Measurements from ENCODE around the gene SLC1A3. TPM values are rescaled to one million over a fixed set of nuclear protein-coding genes. Genes with fewer than 3 reads are reported as not detected.

SLC1A3 gene
- total and polyA plus RNA-seq, 2 of the 4 experiments (the other 2 are of a cell fraction), result 0.27 to 1.3 TPM

DNA sequence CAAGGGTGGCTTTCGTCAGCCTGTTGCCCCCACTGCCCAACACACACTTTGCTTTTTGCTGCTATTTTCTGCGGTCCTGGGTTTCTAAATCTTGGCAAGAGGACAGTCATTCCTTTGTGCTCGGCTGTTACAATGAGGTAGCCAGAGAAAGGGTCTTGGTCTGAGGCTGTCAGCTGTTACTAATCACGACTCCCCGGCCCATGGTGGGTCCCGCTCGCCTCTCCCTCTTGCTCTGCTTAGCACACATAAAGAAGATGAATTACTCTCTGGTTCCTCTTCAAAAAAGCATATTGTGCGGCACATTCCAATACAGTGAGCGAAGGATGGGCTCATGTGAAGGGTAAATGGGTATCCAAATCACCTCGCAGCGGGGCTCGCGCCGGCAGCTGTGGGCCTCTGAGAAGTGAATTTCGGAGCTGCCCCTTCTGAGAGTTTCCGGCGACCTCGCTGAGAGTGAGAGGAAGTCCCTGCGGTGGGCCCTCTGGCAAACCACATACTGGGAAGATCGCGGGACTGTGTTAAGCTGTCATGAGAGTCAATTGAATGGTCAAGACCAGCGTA is 56.0 kb downstream of the SLC1A3 start:
- Histone ChIP-seq H3K9me1 (ENCODE audit: insufficient read depth, low read length) (peaks cover 5% of the 10 kb centered on the region; the same call in 1 of the 2 replicates), H3K9me3 (ENCODE audit: control insufficient read depth, insufficient read depth, low read length) (no peaks in the 10 kb centered on the region), H3K4me2 (ENCODE audit: low read depth, low read length) (no peak overlapping the region), H3K4me1 (ENCODE audit: control insufficient read depth, insufficient read depth, low read length) (peaks cover 5% of the 10 kb centered on the region), H3K27me3 (ENCODE audit: control insufficient read depth, insufficient read depth, low read length) (no peaks in the 10 kb centered on the region), H3K79me1 (ENCODE audit: low read depth in 1 of 2, low read length in 2 of 2) (no peaks in the 10 kb centered on the region), H2BK5ac (ENCODE audit: low read depth, low read length, poor library complexity, severe bottlenecking) (no peak overlapping the region), H4K8ac (ENCODE audit: low read depth in 2 of 2, low read length in 2 of 2) (no peak overlapping the region), H2BK20ac (ENCODE audit: low read depth, low read length) (no peak overlapping the region), H2BK15ac (ENCODE audit: low read depth, low read length) (no peak overlapping the region), H3K4me3 (ENCODE audit: insufficient read depth, low read depth, low read length) (no peak overlapping the region), H2AFZ (replicated peaks; ENCODE audit: low read length, poor library complexity) (no peak overlapping the region), H3K4ac (ENCODE audit: low read depth, low read length) (no peak overlapping the region), H3K18ac (ENCODE audit: low read depth, low read length) (no peak overlapping the region), H4K91ac (ENCODE audit: insufficient read depth, low read depth, low read length) (no peak overlapping the region), H3K36me3 (ENCODE audit: control insufficient read depth, insufficient read depth, low read length) (no peaks in the 10 kb centered on the region), H2AK9ac (replicated peaks; ENCODE audit: low read depth, low read length, poor library complexity) (no peak overlapping the region), H2AK5ac (ENCODE audit: low read depth, low read length) (no peak overlapping the region), H4K20me1 (ENCODE audit: insufficient read depth, low read length) (no peaks in the 10 kb centered on the region), H3K23ac (ENCODE audit: low read depth, low read length) (no peak overlapping the region), H3K9ac (ENCODE audit: low read depth, low read length) (no peak overlapping the region), H3K14ac (replicated peaks; ENCODE audit: low read depth, low read length) (no peak overlapping the region), H3K27ac (ENCODE audit: insufficient read depth, low read length) (no peak overlapping the region), H4K5ac (ENCODE audit: low read depth, low read length) (no peak overlapping the region), H3K56ac (ENCODE audit: extremely low read depth, insufficient read depth, low read length) (no peak overlapping the region), H2BK120ac (ENCODE audit: low read depth, low read length) (no peak overlapping the region)
- dilution Hi-C loops (cut with HindIII; ENCODE audit: low sequenced_read_pairs, unreplicated experiment) (no loop called here), intact Hi-C loops (cut with micrococcal nuclease) (no loop called here), in situ Hi-C loops (cut with MboI; ENCODE audit: low sequenced_read_pairs) (no loop called here)
- ChIA-PET POLR2A (ENCODE audit: unreplicated experiment) (no interaction called here), CTCF (no interaction called here)
- 80% methylated on average over 11 of the region's 22 CpGs; no CpG with 5 or more reads in 1 of the 2 experiments for WGBS, 2 experiments (ENCODE audit: extremely low coverage in 2 of 2, insufficient read length in 1 of 2)
- no peak for DNase-seq
- no peak for ATAC-seq (ENCODE audit: low read depth)
- no TSS peak for BruUV-seq (replicated peaks)
- TF ChIP-seq ELK1 (IDR thresholded peaks at IDR 0.05; ENCODE audit: borderline replicate concordance, low read depth, low read length), result no peak
- TF ChIP-seq MAZ (IDR thresholded peaks at IDR 0.05; ENCODE audit: borderline replicate concordance, low read depth, low read length), result no peak
- no peak for TF ChIP-seq BHLHE40 (IDR thresholded peaks at IDR 0.05; ENCODE audit: low read depth, low read length)
- no peak for TF ChIP-seq SMC3 (IDR thresholded peaks at IDR 0.05; ENCODE audit: low read depth, low read length)
- TF ChIP-seq POLR2A (IDR thresholded peaks at IDR 0.05; ENCODE audit: low read depth, low read length), result no peak
- TF ChIP-seq RCOR1 (IDR thresholded peaks at IDR 0.05; ENCODE audit: insufficient replicate concordance, low read length), result no peak
- no peak for TF ChIP-seq CHD1 (IDR thresholded peaks at IDR 0.05; ENCODE audit: low read depth, low read length)
- no peak for TF ChIP-seq MXI1 (IDR thresholded peaks at IDR 0.05; ENCODE audit: borderline replicate concordance, low read depth, low read length)
- no peak for TF ChIP-seq NFE2L2 (IDR thresholded peaks at IDR 0.05; ENCODE audit: low read depth, low read length)
- no peak for TF ChIP-seq CEBPB (IDR thresholded peaks at IDR 0.05; ENCODE audit: low read depth, low read length)
